BE2C (cell line): Measurements from ENCODE around the gene ARHGEF19.
A peak's percentile ranks its signal among the peaks of the same experiment; 100 is the strongest.
"Not testable (repeated sequence)": the region's sequence is repeated elsewhere in the genome, so short reads cannot be mapped to it uniquely, and the experiment has no call there.

Experiments used
- DNase-seq: peaks from one replicate; pipeline ENCODE4 v3.0.0-alpha.2; 2020
- H3K27me3 ChIP-seq: fragments of 250-450 bp; sonication (Bioruptor Pico); 2 replicates; pipeline ENCODE4 v1.5.1; 2020; ENCODE audit warnings: mild to moderate bottlenecking
- H3K36me3 ChIP-seq: fragments of 250-450 bp; sonication (Bioruptor Pico); 2 replicates; pipeline ENCODE4 v1.5.1; 2020; ENCODE audit warnings: mild to moderate bottlenecking
- H3K4me1 ChIP-seq: fragments of 250-450 bp; sonication (Bioruptor Pico); 2 replicates; pipeline ENCODE4 v1.5.1; 2020
- H3K4me3 ChIP-seq: 2 replicates; pipeline ENCODE4 v1.5.1; 2011; ENCODE audit warnings: low read depth, low read length
- H3K9me3 ChIP-seq: fragments of 250-450 bp; sonication (Bioruptor Pico); 2 replicates; pipeline ENCODE4 v1.5.1; 2020
- CTCF ChIP-seq: IDR thresholded peaks from 2 replicates; pipeline ENCODE4 v1.5.1; 2012; ENCODE audit warnings: mild to moderate bottlenecking, low read depth, low read length

Gene ARHGEF19

GRCh38 chr1:16196874-16197273 lies 15.6 kb downstream of the ARHGEF19 start:
- Histone ChIP-seq H3K4me1 (no peaks in the 10 kb centered on the region), H3K27me3 (no peaks in the 10 kb centered on the region), H3K36me3 (no peaks in the 10 kb centered on the region), H3K4me3 (no peak overlapping the region), H3K9me3 (no peaks in the 10 kb centered on the region)
- no peak for TF ChIP-seq CTCF
- DNase-seq: no peak

GRCh38 chr1:16196139-16196538 lies 16.3 kb downstream of the ARHGEF19 start:
- not testable (repeated sequence) for H3K36me3 ChIP-seq, H3K4me1 ChIP-seq, H3K4me3 ChIP-seq, H3K9me3 ChIP-seq, H3K27me3 ChIP-seq, DNase-seq

DNA sequence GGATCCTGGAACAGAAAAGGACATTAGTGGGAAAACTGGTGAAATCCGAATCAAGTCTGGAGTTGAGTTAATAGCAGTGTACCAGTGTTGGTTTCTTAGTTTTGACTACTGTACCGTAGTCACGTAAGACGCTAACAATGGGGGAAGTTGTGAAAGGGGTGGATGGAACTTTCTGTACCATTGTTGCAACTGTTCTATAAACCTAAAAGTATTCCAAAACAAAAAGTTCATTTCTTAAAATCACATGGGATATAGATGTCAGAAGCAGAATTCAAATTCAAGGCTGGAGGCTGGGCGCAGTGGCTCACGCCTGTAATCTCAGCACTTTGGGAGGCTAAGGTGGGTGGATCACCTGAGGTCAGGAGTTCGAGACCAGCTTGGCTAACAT lies 16.9 kb downstream of the ARHGEF19 start:
- no peaks in the 10 kb centered on the region for H3K36me3 ChIP-seq
- H3K4me3 ChIP-seq: no peak overlapping the region
- no peak for TF ChIP-seq CTCF
- no peaks in the 10 kb centered on the region for H3K9me3 ChIP-seq
- DNase-seq: no peak
- H3K4me1 ChIP-seq: no peaks in the 10 kb centered on the region
- no peaks in the 10 kb centered on the region for H3K27me3 ChIP-seq

GRCh38 chr1:16191916-16192546 lies 20.4 kb downstream of the ARHGEF19 start:
- no peaks in the 10 kb centered on the region for H3K4me1 ChIP-seq
- H3K9me3 ChIP-seq: no peaks in the 10 kb centered on the region
- no peaks in the 10 kb centered on the region for H3K27me3 ChIP-seq
- H3K36me3 ChIP-seq: no peaks in the 10 kb centered on the region
- no peak overlapping the region for H3K4me3 ChIP-seq
- no peak for TF ChIP-seq CTCF
- DNase-seq: no peak

DNA sequence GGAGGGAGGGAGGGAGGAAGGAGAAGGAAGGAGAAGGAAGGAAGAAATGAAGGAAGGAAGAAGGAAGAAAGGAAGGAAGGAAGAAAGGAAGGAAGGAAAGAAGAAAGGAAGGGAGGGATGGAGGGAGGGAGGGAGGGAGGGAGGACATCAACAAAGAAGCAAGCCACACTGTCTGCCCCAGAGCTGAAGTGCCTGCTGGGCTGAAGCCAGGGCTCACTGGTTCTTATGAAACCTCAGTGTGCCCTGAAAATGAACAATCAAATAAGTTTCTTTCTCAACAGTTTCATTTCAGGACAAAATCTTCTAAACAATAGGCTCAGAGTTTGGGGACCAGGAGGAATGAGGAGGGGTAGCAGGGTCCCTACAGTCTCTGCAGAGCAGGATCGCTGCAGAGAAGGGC lies 21.1 kb downstream of the ARHGEF19 start:
- no peak for TF ChIP-seq CTCF
- Histone ChIP-seq H3K9me3 (no peaks in the 10 kb centered on the region), H3K36me3 (no peaks in the 10 kb centered on the region), H3K27me3 (no peaks in the 10 kb centered on the region), H3K4me1 (no peaks in the 10 kb centered on the region), H3K4me3 (no peak overlapping the region)
- DNase-seq: no peak

- TF ChIP-seq CTCF: no peak
- Histone ChIP-seq H3K27me3 (no peaks in the 10 kb centered on the region), H3K4me1 (no peaks in the 10 kb centered on the region), H3K4me3 (no peak overlapping the region), H3K9me3 (no peaks in the 10 kb centered on the region), H3K36me3 (no peaks in the 10 kb centered on the region)
- peak; percentile 59 for DNase-seq
These were observed 22.4 kb downstream of the ARHGEF19 start for GRCh38 chr1:16189921-16190621.
